Stimulated activated CD4-positive, alpha-beta T cell treated with anti-CD3 and anti-CD28 coated beads, Interleukin-12 subunit alpha, Interleukin-12 subunit beta, amount 100 ng/mL, for 4 hours (primary cell): ENCODE results near the gene MAGEA8.
A peak's percentile ranks its signal among the peaks of the same experiment; 100 is the strongest.
"Not testable (repeated sequence)": the region's sequence is repeated elsewhere in the genome, so short reads cannot be mapped to it uniquely, and the experiment has no call there.

ENCODE experiments used
- DNase-seq: peaks from one replicate; pipeline ENCODE4 v3.0.0-alpha.2; 2020

The MAGEA8 gene, protein sequence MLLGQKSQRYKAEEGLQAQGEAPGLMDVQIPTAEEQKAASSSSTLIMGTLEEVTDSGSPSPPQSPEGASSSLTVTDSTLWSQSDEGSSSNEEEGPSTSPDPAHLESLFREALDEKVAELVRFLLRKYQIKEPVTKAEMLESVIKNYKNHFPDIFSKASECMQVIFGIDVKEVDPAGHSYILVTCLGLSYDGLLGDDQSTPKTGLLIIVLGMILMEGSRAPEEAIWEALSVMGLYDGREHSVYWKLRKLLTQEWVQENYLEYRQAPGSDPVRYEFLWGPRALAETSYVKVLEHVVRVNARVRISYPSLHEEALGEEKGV

GRCh38 chrX:149881081-149881711 is at the start of gene MAGEA8:
Gene MAGEA8, plus strand, starts transcription at chrX:149881183. Its CDS starts 3,090 bp downstream, at chrX:149884273.
- DNase-seq: peak; percentile 3

GRCh38 chrX:149831473-149831872 is 49.5 kb upstream of the MAGEA8 start:
- DNase-seq: no peak

DNA sequence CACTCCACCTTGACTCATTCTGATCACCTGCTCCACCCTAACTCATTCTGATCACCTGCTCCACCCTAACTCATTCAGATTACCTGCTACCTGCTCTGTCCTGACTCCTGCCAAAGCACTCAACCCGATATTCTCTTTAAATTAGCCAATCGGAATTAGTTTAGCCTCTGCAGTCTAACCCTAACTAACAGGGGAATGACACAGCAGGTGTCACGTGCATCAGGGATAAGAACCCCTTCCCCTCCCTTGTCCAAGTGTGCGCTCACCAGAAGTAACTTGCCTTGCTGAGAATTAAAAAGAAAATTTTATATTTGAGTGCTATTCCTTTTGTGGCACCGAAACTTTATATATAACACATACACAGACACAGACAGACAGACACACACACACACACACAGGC is 44.3 kb upstream of the MAGEA8 start:
- not testable (repeated sequence) for DNase-seq

GRCh38 chrX:149837167-149837566 is 43.8 kb upstream of the MAGEA8 start:
- DNase-seq: no peak

- no peak for DNase-seq
Observed at GRCh38 chrX:149837639-149838038, 43.3 kb upstream of the MAGEA8 start.

GRCh38 chrX:149841929-149842328 is 39.1 kb upstream of the MAGEA8 start:
- DNase-seq: no peak

DNA sequence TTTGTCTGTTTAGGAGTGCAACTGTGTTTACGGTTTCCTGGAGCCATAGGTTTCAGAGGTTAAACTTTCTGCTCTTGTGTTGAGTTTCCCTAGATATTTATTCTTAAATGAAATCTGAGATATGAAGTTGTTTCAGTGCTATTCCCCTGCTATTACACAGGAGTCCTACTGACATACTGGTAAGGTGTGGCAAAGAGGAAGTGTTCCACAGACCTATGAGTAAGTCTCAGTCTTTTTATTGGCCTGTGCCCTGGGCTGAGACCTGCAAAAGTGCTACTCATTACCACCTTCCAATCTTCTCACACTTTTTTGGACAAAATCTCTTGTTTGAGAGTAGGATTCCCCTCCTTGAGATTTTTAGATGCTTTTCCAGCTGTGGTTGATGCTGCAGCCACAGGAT is 35.6 kb upstream of the MAGEA8 start:
- DNase-seq: no peak

- no peak for DNase-seq
Observed at GRCh38 chrX:149846789-149847188, 34.2 kb upstream of the MAGEA8 start.

- DNase-seq: no peak
Observed at GRCh38 chrX:149848855-149849254, 32.1 kb upstream of the MAGEA8 start.

GRCh38 chrX:149849787-149850186 is 31.2 kb upstream of the MAGEA8 start:
- DNase-seq: no peak

- no peak for DNase-seq
Observed at GRCh38 chrX:149851864-149852263, 29.1 kb upstream of the MAGEA8 start.

DNA sequence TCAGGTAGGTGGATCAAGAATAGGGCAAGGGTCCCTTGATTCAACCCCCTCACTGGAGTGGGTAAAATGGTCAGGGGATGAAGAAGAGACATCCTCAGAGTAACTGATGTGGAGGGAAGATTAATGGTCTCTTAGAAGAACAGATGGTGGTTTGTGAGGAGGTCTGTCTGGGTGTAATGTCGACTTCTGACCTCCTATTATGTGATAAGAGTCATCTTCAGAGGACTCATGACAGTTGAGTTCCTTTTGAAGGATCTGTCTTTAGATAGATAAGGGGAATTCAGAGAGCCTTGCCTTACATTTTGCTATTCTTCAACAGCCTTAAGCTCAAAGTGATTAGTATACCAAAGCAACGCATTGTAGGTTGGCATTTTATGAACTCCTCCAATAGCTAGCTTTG is 27.1 kb upstream of the MAGEA8 start:
- no peak for DNase-seq

- no peak for DNase-seq
Observed at GRCh38 chrX:149858592-149858991, 22.4 kb upstream of the MAGEA8 start.

GRCh38 chrX:149860445-149860844 is 20.5 kb upstream of the MAGEA8 start:
- no peak for DNase-seq

- DNase-seq: no peak
Observed at GRCh38 chrX:149865390-149865789, 15.6 kb upstream of the MAGEA8 start.

- DNase-seq: no peak
Observed at GRCh38 chrX:149867488-149867887, 13.5 kb upstream of the MAGEA8 start.

- no peak for DNase-seq
Observed at GRCh38 chrX:149870840-149871239, 10.1 kb upstream of the MAGEA8 start.

- DNase-seq: no peak
Observed at GRCh38 chrX:149871433-149871832, 9.6 kb upstream of the MAGEA8 start.

- DNase-seq: peak; percentile 45
Observed at GRCh38 chrX:149871940-149872339, 9.0 kb upstream of the MAGEA8 start.

DNA sequence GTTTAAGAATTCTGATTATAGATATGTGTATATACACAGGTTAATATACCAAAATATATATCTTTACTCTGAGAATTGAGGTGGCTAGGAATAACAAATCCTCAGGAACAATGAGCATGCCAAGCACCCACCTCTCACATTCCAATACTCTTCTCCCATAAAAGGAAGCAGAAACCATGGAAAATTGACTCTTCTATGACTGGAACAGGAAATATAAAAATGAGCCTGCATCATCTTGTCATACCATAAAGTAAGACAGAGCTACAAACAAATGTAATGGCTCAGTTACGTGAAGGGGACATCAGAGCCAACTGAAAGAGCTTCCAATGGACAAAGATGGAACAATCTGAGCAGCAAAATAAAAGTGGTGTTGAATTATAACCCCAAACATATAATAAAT is 3.8 kb upstream of the MAGEA8 start:
- no peak for DNase-seq

DNA sequence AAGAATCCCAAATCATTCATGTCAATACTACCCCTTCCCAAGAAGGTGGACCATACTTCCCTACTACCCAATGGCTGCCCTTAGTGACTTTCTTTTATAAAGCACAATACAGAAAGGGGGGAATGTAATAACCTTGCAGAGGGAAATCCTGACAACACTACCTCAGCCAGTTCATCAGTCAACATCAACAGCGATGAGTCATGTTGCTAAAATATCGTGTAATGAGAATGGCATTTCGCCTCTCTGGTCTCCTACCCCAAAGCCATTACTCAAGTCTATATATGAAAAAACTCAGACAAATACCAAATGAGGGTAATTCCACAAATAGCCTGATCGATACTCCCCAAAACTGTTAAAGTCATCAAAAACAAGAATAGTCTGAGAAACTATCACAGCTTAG is 3.3 kb upstream of the MAGEA8 start:
- no peak for DNase-seq

- not testable (repeated sequence) for DNase-seq
Observed at GRCh38 chrX:149890828-149891227, 9.8 kb downstream of the MAGEA8 start.

DNA sequence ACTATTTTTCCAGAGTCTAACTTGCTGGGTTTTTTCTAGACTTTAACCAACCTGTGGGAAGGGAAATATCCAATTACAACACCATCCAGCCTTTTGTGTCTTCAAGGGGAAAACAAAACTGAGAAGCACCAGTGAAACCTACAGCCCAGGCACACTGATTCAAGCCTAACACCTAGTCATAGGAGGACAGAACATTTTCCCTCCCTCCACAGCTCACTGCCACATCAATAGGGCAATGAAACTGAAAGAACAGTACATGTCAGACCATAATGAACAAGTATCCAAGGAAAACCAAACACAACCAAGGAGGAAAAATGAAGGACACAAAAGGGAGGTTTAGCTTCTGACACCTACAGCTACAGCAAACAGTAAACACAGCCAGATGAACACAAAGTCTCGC is 17.6 kb downstream of the MAGEA8 start:
- no peak for DNase-seq

GRCh38 chrX:149903889-149904748 is 23.1 kb downstream of the MAGEA8 start:
- DNase-seq: no peak
